H9 (cell line): ENCODE results near the gene INSYN1. TPM values are rescaled to one million over a fixed set of nuclear protein-coding genes. Genes with fewer than 3 reads are reported as not detected.

ENCODE experiments used
- DNase-seq: peaks from one replicate; pipeline ENCODE4 v3.0.0-alpha.2; 2017
- H2AFZ ChIP-seq: one replicate; pipeline ENCODE4 v1.6.1; 2013; ENCODE audit warnings: mild to moderate bottlenecking, low read length, control low read depth, moderate library complexity
- H2AK5ac ChIP-seq: 2 replicates; pipeline ENCODE4 v1.6.1; 2013; ENCODE audit warnings: low read length, control low read depth, mixed read lengths; ENCODE audit not compliant: insufficient read length
- H2BK120ac ChIP-seq: one replicate; pipeline ENCODE4 v1.6.1; 2013; ENCODE audit warnings: low read depth, mild to moderate bottlenecking, low read length, control low read depth, inconsistent platforms; ENCODE audit not compliant: poor library complexity, severe bottlenecking
- H2BK12ac ChIP-seq: 2 replicates; pipeline ENCODE4 v1.6.1; 2013; ENCODE audit warnings: low read length, control low read depth, mixed read lengths, low read depth; ENCODE audit not compliant: insufficient read length
- H2BK15ac ChIP-seq: 2 replicates; pipeline ENCODE4 v1.6.1; 2013; ENCODE audit warnings: low read depth, low read length, control low read depth
- H2BK20ac ChIP-seq: one replicate; pipeline ENCODE4 v1.6.1; 2013; ENCODE audit warnings: low read depth, mild to moderate bottlenecking, low read length, control low read depth, inconsistent platforms; ENCODE audit not compliant: poor library complexity, severe bottlenecking
- H2BK5ac ChIP-seq: 2 replicates; pipeline ENCODE4 v1.6.1; 2013; ENCODE audit warnings: low read length, control low read depth, mixed read lengths; ENCODE audit not compliant: insufficient read length
- H3K14ac ChIP-seq: 2 replicates; pipeline ENCODE4 v1.6.1; 2013; ENCODE audit warnings: low read length, control low read depth; ENCODE audit not compliant: insufficient read depth
- H3K18ac ChIP-seq: 2 replicates; pipeline ENCODE4 v1.6.1; 2013; ENCODE audit warnings: low read depth, mild to moderate bottlenecking, mixed read lengths, low read length, control low read depth; ENCODE audit not compliant: insufficient read length
- H3K23ac ChIP-seq: 2 replicates; pipeline ENCODE4 v1.6.1; 2013; ENCODE audit warnings: low read length, control low read depth, mixed read lengths, low read depth; ENCODE audit not compliant: insufficient read length
- H3K23me2 ChIP-seq: 2 replicates; pipeline ENCODE4 v1.6.1; 2013; ENCODE audit warnings: low read depth, mild to moderate bottlenecking, mixed read lengths, low read length, control low read depth; ENCODE audit not compliant: insufficient read length, poor library complexity, severe bottlenecking
- H3K27ac ChIP-seq: 2 replicates; pipeline ENCODE4 v1.5.1; 2013; ENCODE audit warnings: low read length, control low read depth, mixed read lengths, low read depth; ENCODE audit not compliant: insufficient read length
- H3K27me3 ChIP-seq: 2 replicates; pipeline ENCODE4 v1.6.1; 2013; ENCODE audit warnings: low read length, control low read depth, inconsistent platforms; ENCODE audit not compliant: insufficient read depth
- H3K4ac ChIP-seq: 2 replicates; pipeline ENCODE4 v1.6.1; 2013; ENCODE audit warnings: low read depth, mild to moderate bottlenecking, control low read depth, inconsistent platforms, low read length, moderate library complexity
- H3K4me1 ChIP-seq: 2 replicates; pipeline ENCODE4 v1.6.1; 2013; ENCODE audit warnings: low read length, control low read depth, inconsistent platforms; ENCODE audit not compliant: insufficient read depth
- H3K4me2 ChIP-seq: 2 replicates; pipeline ENCODE4 v1.6.1; 2013; ENCODE audit warnings: low read length, control low read depth, mixed read lengths; ENCODE audit not compliant: insufficient read length, insufficient read depth
- H3K56ac ChIP-seq: 2 replicates; pipeline ENCODE4 v1.6.1; 2013; ENCODE audit warnings: low read depth, mild to moderate bottlenecking, mixed read lengths, low read length, control low read depth; ENCODE audit not compliant: insufficient read length
- H3K79me1 ChIP-seq: 2 replicates; pipeline ENCODE4 v1.6.1; 2013; ENCODE audit warnings: low read depth, mild to moderate bottlenecking, moderate library complexity, low read length, control low read depth, inconsistent platforms; ENCODE audit not compliant: insufficient read depth, poor library complexity, severe bottlenecking
- H3K79me2 ChIP-seq: 2 replicates; pipeline ENCODE4 v1.6.1; 2013; ENCODE audit warnings: low read length, control low read depth, inconsistent platforms; ENCODE audit not compliant: insufficient read depth
- H3K9ac ChIP-seq: 2 replicates; pipeline ENCODE4 v1.6.1; 2013; ENCODE audit warnings: low read length, control low read depth, mixed read lengths; ENCODE audit not compliant: insufficient read length; ENCODE audit errors: extremely low read depth
- H3K9me3 ChIP-seq: one replicate; pipeline ENCODE4 v1.6.1; 2013; ENCODE audit warnings: low read depth, low read length, inconsistent platforms; ENCODE audit not compliant: control insufficient read depth
- H3T11ph ChIP-seq: one replicate; pipeline ENCODE4 v1.6.1; 2013; ENCODE audit warnings: mild to moderate bottlenecking, low read length, control low read depth, inconsistent platforms
- H4K20me1 ChIP-seq: one replicate; pipeline ENCODE4 v1.6.1; 2013; ENCODE audit not compliant: control insufficient read depth, insufficient read length, insufficient read depth
- H4K5ac ChIP-seq: 2 replicates; pipeline ENCODE4 v1.6.1; 2013; ENCODE audit warnings: low read depth, mild to moderate bottlenecking, mixed read lengths, low read length, control low read depth; ENCODE audit not compliant: insufficient read length
- H4K8ac ChIP-seq: replicated peaks from 2 replicates; pipeline ENCODE4 v1.6.1; 2013; ENCODE audit warnings: low read length, control low read depth, mixed read lengths, low read depth; ENCODE audit not compliant: insufficient read length
- H4K91ac ChIP-seq: 2 replicates; pipeline ENCODE4 v1.6.1; 2013; ENCODE audit warnings: low read depth, mild to moderate bottlenecking, moderate library complexity, mixed read lengths, low read length, control low read depth; ENCODE audit not compliant: insufficient read length
- H3K27ac Mint-ChIP-seq, 3 experiments: 2 replicates in 2 of 3; 3 replicates in 1 of 3; pipeline ENCODE4 v1.8.0; 2020 to 2021; ENCODE audit warnings: mixed read lengths in 3 of 3, mild to moderate bottlenecking in 1 of 3, moderate library complexity in 1 of 3
- H3K27me3 Mint-ChIP-seq: 2 replicates; pipeline ENCODE4 v1.8.0; 2021; ENCODE audit warnings: low read depth, mild to moderate bottlenecking, moderate library complexity, mixed read lengths
- H3K36me3 Mint-ChIP-seq, 3 experiments: 2 replicates in 2 of 3; 3 replicates in 1 of 3; pipeline ENCODE4 v1.8.0; 2020 to 2021; ENCODE audit warnings: low read depth in 3 of 3, mixed read lengths in 3 of 3; ENCODE audit not compliant: insufficient read depth in 1 of 3
- H3K4me1 Mint-ChIP-seq, 2 experiments: 2 replicates each; pipeline ENCODE4 v1.8.0; 2020; ENCODE audit warnings: mixed read lengths in 2 of 2
- H3K4me3 Mint-ChIP-seq, 2 experiments: 2 replicates in 1 of 2; 3 replicates in 1 of 2; pipeline ENCODE4 v1.8.0; 2020 to 2021; ENCODE audit warnings: mild to moderate bottlenecking in 2 of 2, mixed read lengths in 2 of 2, moderate library complexity in 1 of 2
- H3K9me3 Mint-ChIP-seq, 2 experiments: 2 replicates in 1 of 2; 3 replicates in 1 of 2; pipeline ENCODE4 v1.8.0; 2020; ENCODE audit warnings: mild to moderate bottlenecking in 2 of 2, mixed read lengths in 2 of 2, moderate library complexity in 1 of 2
- WGBS: extraction: QIAGEN DNeasy Blood & Tissue Kit; methylation state at CpG from one replicate; pipeline ENCODE4 v1.1.7; 2013; ENCODE audit warnings: missing lambda C conversion rate, low lambda C conversion rate, mixed read lengths; ENCODE audit not compliant: insufficient read length; ENCODE audit errors: extremely low coverage; 5-methylcytosine and 5-hydroxymethylcytosine counted together
- total RNA-seq: library from RNA; stranded (reverse); gene quantifications from 2 replicates; pipeline ENCODE4 v1.2.1, GENCODE V29; 2021
- TF ChIP-seq, protein P1 (sequence below): fragments of 200-600 bp; sonication (generic); conservative IDR thresholded peaks from 3 replicates; pipeline ENCODE4 v1.8.0; 2021; ENCODE audit warnings: antibody characterized with exemption, mild to moderate bottlenecking

The INSYN1 gene
- total RNA-seq, 1 experiment from 2014 or later: 1.9 TPM

DNA sequence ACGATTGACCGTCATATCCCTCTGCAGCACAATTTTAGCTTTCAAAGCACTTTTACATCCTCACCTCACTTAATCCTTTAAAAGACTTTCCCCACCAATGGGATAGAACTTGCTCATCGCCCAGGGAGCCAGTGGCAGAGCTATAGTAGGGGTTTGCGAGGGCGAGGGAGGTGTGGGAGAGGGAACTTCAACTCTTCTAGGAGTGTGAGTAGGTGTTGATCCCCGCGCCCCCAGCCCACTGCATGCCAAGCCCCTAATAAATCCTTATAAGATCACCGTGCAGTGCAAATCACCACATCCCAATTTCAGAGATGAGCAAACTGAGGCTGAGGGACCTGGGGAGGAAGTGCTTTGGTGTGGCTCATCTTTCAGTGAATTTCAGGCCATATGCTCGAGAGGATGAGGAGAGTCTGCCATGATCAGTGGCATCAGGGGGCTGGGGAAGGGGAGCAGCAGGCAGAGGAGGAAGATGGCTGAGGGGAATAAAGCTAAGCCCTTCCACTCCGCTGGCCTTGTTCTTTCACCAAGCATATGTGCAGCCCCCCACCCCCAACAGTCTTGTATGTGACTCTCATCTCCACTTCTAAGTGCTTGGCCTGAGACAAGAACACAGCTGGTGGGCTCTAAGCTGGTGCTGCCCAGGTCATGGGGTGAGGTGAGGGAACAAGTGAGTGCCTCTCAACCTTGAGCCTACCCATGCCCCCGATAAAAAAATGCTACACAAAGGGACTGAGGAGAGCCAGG, 5.1 kb downstream of the INSYN1 start:
- H3K9me3 Mint-ChIP-seq: no peaks in the 10 kb centered on the region; a peak in 1 of 5 replicates
- Histone ChIP-seq H3K23ac (no peak overlapping the region), H3K56ac (no peak overlapping the region), H2BK12ac (no peak overlapping the region), H3K4ac (no peak overlapping the region), H3K4me2 (no peak overlapping the region), H4K5ac (no peak overlapping the region), H4K91ac (no peak overlapping the region), H3K27me3 (no peaks in the 10 kb centered on the region), H2BK15ac (no peak overlapping the region), H2AK5ac (no peak overlapping the region), H3K18ac (no peak overlapping the region), H3K9ac (no peak overlapping the region), H3K27ac (no peak overlapping the region), H3K79me1 (no peaks in the 10 kb centered on the region), H3K4me1 (peaks cover 5% of the 10 kb centered on the region), H4K20me1 (no peaks in the 10 kb centered on the region), H2BK120ac (no peak overlapping the region), H4K8ac (no peak overlapping the region), H3K9me3 (no peaks in the 10 kb centered on the region), H2BK20ac (no peak overlapping the region), H2AFZ (no peak overlapping the region), H3K23me2 (peaks cover 11% of the 10 kb centered on the region), H2BK5ac (no peak overlapping the region), H3K79me2 (no peaks in the 10 kb centered on the region), H3T11ph (no peak overlapping the region), H3K14ac (no peak overlapping the region; the same call in 1 of the 2 replicates)
- H3K4me3 Mint-ChIP-seq: no peak overlapping the region
- DNase-seq: no peak
- peaks cover 43 to 53% of the 10 kb centered on the region in 2 experiments for H3K4me1 Mint-ChIP-seq
- H3K27me3 Mint-ChIP-seq: peaks cover 30% of the 10 kb centered on the region
- WGBS: no CpG with 5 or more reads among the region's 11 CpGs
- peak overlapping the region in 1 of 3 experiments; percentile 54; a peak in 1 of 7 replicates for H3K27ac Mint-ChIP-seq
- no peaks in the 10 kb centered on the region; a peak in 1 of 7 replicates for H3K36me3 Mint-ChIP-seq
- TF ChIP-seq, protein P1, sequence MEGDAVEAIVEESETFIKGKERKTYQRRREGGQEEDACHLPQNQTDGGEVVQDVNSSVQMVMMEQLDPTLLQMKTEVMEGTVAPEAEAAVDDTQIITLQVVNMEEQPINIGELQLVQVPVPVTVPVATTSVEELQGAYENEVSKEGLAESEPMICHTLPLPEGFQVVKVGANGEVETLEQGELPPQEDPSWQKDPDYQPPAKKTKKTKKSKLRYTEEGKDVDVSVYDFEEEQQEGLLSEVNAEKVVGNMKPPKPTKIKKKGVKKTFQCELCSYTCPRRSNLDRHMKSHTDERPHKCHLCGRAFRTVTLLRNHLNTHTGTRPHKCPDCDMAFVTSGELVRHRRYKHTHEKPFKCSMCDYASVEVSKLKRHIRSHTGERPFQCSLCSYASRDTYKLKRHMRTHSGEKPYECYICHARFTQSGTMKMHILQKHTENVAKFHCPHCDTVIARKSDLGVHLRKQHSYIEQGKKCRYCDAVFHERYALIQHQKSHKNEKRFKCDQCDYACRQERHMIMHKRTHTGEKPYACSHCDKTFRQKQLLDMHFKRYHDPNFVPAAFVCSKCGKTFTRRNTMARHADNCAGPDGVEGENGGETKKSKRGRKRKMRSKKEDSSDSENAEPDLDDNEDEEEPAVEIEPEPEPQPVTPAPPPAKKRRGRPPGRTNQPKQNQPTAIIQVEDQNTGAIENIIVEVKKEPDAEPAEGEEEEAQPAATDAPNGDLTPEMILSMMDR: no peak
